ENCODE results near the gene USF2.

Gene USF2, protein sequence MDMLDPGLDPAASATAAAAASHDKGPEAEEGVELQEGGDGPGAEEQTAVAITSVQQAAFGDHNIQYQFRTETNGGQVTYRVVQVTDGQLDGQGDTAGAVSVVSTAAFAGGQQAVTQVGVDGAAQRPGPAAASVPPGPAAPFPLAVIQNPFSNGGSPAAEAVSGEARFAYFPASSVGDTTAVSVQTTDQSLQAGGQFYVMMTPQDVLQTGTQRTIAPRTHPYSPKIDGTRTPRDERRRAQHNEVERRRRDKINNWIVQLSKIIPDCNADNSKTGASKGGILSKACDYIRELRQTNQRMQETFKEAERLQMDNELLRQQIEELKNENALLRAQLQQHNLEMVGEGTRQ

DNA sequence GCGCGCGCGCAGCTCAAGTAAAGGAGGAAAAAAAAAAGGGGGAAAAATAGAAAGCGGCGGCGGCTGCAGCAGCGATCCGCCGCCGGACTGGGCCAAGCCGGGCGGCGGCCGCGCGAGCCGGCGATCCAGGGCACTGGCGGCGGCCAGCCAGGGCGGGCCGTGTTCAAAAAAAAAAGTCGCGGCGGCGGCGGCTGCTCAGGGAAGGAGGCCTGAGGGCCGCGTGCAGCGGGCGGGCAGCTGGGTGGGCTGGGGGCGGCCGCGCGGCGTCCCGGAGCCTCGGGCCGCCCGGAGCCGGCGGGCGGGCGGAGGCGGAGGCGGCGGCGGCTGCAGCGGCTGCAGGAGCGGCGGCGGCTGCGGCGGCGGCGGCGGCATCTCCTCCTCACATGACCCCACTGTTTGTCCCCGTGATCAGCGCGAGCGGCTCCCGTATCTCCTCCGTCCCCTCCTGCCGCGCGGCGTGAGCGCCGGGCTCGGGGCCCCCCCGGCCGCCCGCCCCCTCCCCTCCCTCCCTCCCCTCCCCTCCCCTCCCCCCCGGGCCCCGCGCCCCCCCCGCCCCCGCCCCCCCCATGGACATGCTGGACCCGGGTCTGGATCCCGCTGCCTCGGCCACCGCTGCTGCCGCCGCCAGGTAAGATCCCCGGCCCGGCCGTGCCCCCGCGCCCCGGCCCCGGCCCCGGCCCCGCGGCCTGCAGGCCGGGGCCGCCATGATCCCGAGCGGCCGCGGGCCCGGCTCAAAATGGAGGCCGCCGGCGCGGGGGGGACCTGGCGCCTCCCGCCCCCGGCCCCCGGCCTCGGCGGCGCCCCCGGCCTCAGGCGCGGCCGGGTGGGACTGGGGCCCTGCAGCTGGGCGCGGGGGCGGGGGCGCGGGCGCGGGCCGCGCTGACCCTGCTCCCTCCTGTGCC, at the start of gene USF2:
Gene USF2 (plus strand): TSS at position 427 of the 902 bp plus-strand sequence. CDS start 140 bp downstream, at position 567.
- TF ChIP-seq NFIC (IDR thresholded peaks at IDR 0.05), result no peak
- TF ChIP-seq CEBPB (IDR thresholded peaks at IDR 0.05), result no peak
- TF ChIP-seq RAD21 (IDR thresholded peaks at IDR 0.05; ENCODE audit: low read depth), result no peak
- TF ChIP-seq TAF1 (IDR thresholded peaks at IDR 0.05; ENCODE audit: low read depth), result 0 out of 2 replicates have a peak, but pooled peaks have one; percentile 48
- TF ChIP-seq, protein P1, sequence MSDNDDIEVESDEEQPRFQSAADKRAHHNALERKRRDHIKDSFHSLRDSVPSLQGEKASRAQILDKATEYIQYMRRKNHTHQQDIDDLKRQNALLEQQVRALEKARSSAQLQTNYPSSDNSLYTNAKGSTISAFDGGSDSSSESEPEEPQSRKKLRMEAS (IDR thresholded peaks at IDR 0.05), result peak; percentile 59
- no peak for TF ChIP-seq TCF12 (IDR thresholded peaks at IDR 0.05; ENCODE audit: low read depth)
- TF ChIP-seq, protein P2, sequence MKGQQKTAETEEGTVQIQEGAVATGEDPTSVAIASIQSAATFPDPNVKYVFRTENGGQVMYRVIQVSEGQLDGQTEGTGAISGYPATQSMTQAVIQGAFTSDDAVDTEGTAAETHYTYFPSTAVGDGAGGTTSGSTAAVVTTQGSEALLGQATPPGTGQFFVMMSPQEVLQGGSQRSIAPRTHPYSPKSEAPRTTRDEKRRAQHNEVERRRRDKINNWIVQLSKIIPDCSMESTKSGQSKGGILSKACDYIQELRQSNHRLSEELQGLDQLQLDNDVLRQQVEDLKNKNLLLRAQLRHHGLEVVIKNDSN (IDR thresholded peaks at IDR 0.05), result peak; percentile 94
- no peak for TF ChIP-seq EGR1 (IDR thresholded peaks at IDR 0.05)

DNA sequence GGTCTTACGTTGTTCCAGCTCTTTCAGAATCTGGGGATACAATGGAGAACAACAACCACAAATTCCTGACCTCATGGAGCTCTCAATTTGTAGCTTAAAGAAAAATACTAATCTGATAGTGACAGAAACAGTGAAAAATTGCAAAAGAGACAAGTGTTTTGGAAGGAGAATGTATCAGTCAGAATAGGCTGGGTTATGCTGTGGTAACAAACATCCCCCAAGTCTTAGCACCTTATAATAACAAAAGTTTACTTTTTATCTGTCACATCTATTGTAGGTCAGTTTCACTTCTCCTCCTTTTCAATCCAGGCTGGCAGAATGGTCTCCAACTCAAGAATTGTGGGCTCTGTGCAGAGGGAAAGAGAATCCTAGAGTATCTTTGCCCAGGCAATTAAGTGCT, 49.8 kb upstream of the USF2 start:
- no peak for TF ChIP-seq TCF12 (IDR thresholded peaks at IDR 0.05; ENCODE audit: low read depth)
- TF ChIP-seq TEAD4 (IDR thresholded peaks at IDR 0.05), result no peak
- TF ChIP-seq REST (IDR thresholded peaks at IDR 0.05; ENCODE audit: low read depth), result no peak
- TF ChIP-seq CEBPB (IDR thresholded peaks at IDR 0.05), result no peak
- TF ChIP-seq EGR1 (IDR thresholded peaks at IDR 0.05), result no peak
- no peak for TF ChIP-seq TAF1 (IDR thresholded peaks at IDR 0.05; ENCODE audit: low read depth)

GRCh38 chr19:35220315-35220921, 48.3 kb upstream of the USF2 start:
- TF ChIP-seq, protein P2 (IDR thresholded peaks at IDR 0.05), result peak; percentile 72
- no peak for TF ChIP-seq REST (IDR thresholded peaks at IDR 0.05; ENCODE audit: low read depth)
- TF ChIP-seq, protein P1 (IDR thresholded peaks at IDR 0.05), result peak; percentile 47; the same call in 1 of the 2 replicates

DNA sequence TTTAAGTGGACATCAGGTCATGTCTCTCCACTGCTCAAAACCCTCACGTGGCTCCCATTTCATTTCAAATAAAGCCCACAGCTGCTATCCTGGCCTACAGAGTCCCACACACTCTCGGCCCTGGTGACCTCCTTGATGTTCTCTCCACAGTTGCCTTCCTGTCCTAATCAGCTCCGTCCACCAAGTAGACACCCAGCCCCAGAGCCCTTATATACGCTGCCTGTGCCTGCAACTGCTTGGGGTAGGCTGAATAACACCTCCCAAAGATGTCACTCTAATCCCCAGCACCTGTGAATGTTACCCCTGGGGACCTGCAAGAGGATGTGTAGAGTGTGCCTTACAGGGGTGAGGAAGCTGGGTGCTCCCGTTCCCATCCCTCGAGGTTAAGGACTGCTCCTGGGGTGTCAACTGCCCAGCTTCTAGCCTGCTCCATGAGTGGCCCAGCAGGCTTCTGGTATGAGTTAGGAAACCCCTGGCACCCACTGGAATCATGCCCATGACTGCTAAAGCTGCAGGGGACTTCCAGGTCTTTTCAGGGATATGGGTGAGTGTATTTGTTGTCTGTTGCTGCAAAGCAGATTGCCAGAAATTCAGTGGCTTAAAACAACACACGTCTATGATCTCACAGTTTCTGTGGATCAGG, 46.3 kb upstream of the USF2 start:
- TF ChIP-seq YY1 (IDR thresholded peaks at IDR 0.05; ENCODE audit: low read depth) (no peak), RAD21 (IDR thresholded peaks at IDR 0.05; ENCODE audit: low read depth) (no peak), ZBTB7A (IDR thresholded peaks at IDR 0.05; ENCODE audit: low read depth) (no peak), TEAD4 (IDR thresholded peaks at IDR 0.05) (no peak), EP300 (IDR thresholded peaks at IDR 0.05; ENCODE audit: borderline replicate concordance) (no peak), TCF12 (IDR thresholded peaks at IDR 0.05; ENCODE audit: low read depth) (no peak), TAF1 (IDR thresholded peaks at IDR 0.05; ENCODE audit: low read depth) (no peak), REST (IDR thresholded peaks at IDR 0.05; ENCODE audit: low read depth) (no peak), NFIC (IDR thresholded peaks at IDR 0.05) (no peak), CREB1 (IDR thresholded peaks at IDR 0.05; ENCODE audit: low read depth) (no peak)
- TF ChIP-seq, protein P2 (IDR thresholded peaks at IDR 0.05), result no peak

Data from Ishikawa (cell line).